GM19328 (cell line): Measurements from ENCODE around the gene C20orf141.
"Not testable (repeated sequence)": the region's sequence is repeated elsewhere in the genome, so short reads cannot be mapped to it uniquely, and the experiment has no call there.

Experiments used
- ATAC-seq: cut with Tn5 transposase; IDR thresholded peaks from one replicate; pipeline ENCODE4 v1.9.1; 2021; ENCODE audit warnings: mild to moderate bottlenecking, moderate library complexity; ENCODE audit not compliant: unreplicated experiment

Gene C20orf141

GRCh38 chr20:2814587-2815051, at the start of gene C20orf141:
Gene C20orf141 (plus strand): TSS chr20:2814987. CDS start chr20:2815185, 198 bp downstream.
- no peak for ATAC-seq

GRCh38 chr20:2767768-2768631, 46.8 kb upstream of the C20orf141 start:
- ATAC-seq: no peak

GRCh38 chr20:2768632-2769015, 46.2 kb upstream of the C20orf141 start:
- ATAC-seq: no peak

- not testable (repeated sequence) for ATAC-seq
Observed at GRCh38 chr20:2770091-2770490, 44.7 kb upstream of the C20orf141 start.

GRCh38 chr20:2771631-2772080, 43.1 kb upstream of the C20orf141 start:
- ATAC-seq: no peak

GRCh38 chr20:2773812-2774211, 41.0 kb upstream of the C20orf141 start:
- no peak for ATAC-seq

- no peak for ATAC-seq
Observed at GRCh38 chr20:2775139-2775538, 39.6 kb upstream of the C20orf141 start.

- ATAC-seq: no peak
Observed at GRCh38 chr20:2778602-2779321, 36.0 kb upstream of the C20orf141 start.

- no peak for ATAC-seq
Observed at GRCh38 chr20:2780948-2781347, 33.8 kb upstream of the C20orf141 start.

GRCh38 chr20:2783908-2784566, 30.8 kb upstream of the C20orf141 start:
- no peak for ATAC-seq

GRCh38 chr20:2793471-2793870, 21.3 kb upstream of the C20orf141 start:
- ATAC-seq: no peak

- ATAC-seq: no peak
Observed at GRCh38 chr20:2794202-2794748, 20.5 kb upstream of the C20orf141 start.

- ATAC-seq: no peak
Observed at GRCh38 chr20:2794866-2795447, 19.8 kb upstream of the C20orf141 start.

GRCh38 chr20:2795451-2795850, 19.3 kb upstream of the C20orf141 start:
- ATAC-seq: no peak

- ATAC-seq: no peak
Observed at GRCh38 chr20:2796011-2796660, 18.7 kb upstream of the C20orf141 start.

- no peak for ATAC-seq
Observed at GRCh38 chr20:2797136-2797983, 17.4 kb upstream of the C20orf141 start.

GRCh38 chr20:2798095-2798805, 16.5 kb upstream of the C20orf141 start:
- ATAC-seq: no peak

GRCh38 chr20:2798814-2799213, 16.0 kb upstream of the C20orf141 start:
- ATAC-seq: no peak

- ATAC-seq: no peak
Observed at GRCh38 chr20:2799271-2799670, 15.5 kb upstream of the C20orf141 start.
